H1 (cell line): ENCODE data around the gene ESR1. TPM values are rescaled to one million over a fixed set of nuclear protein-coding genes. Genes with fewer than 3 reads are reported as not detected.

ENCODE experiments used
- CTBP2 ChIP-seq: IDR thresholded peaks from 2 replicates; pipeline ENCODE4 v1.7.0; 2011; ENCODE audit warnings: borderline replicate concordance, mild to moderate bottlenecking, moderate library complexity, mixed read lengths, low read length; ENCODE audit not compliant: insufficient read depth, insufficient read length
- HDAC6 ChIP-seq: IDR thresholded peaks from one replicate; pipeline ENCODE4 v1.7.1; 2012; ENCODE audit warnings: low read depth, mild to moderate bottlenecking, inconsistent platforms, low read length, moderate library complexity
- JUN ChIP-seq: IDR thresholded peaks from 2 replicates; pipeline ENCODE4 v1.6.1; 2011; ENCODE audit warnings: low read depth, mild to moderate bottlenecking, improper control_type of control experiment, low read length
- NRF1 ChIP-seq: IDR thresholded peaks from 2 replicates; pipeline ENCODE4 v1.6.1; 2011; ENCODE audit warnings: mild to moderate bottlenecking, low read depth, low read length, improper control_type of control experiment
- SIN3A ChIP-seq, 2 experiments: IDR thresholded peaks in 1 of 2; conservative IDR thresholded peaks in 1 of 2; 2 replicates each; pipeline ENCODE4 v1.6.1; 2011 to 2012; ENCODE audit warnings: low read length in 2 of 2, improper control_type of control experiment in 1 of 2, low read depth in 1 of 2, mild to moderate bottlenecking in 1 of 2
- TBP ChIP-seq: IDR thresholded peaks from 2 replicates; pipeline ENCODE4 v1.6.1; 2011; ENCODE audit warnings: low read depth, low read length, improper control_type of control experiment
- TCF12 ChIP-seq: IDR thresholded peaks from 2 replicates; pipeline ENCODE4 v1.6.1; 2011; ENCODE audit warnings: low read depth, mild to moderate bottlenecking, low read length
- polyA plus RNA-seq, 7 experiments: library from polyadenylated mRNA; depleted of rRNA in 3 of 7; stranded (reverse) in 5 of 7; unstranded in 2 of 7; fragments of >200 nt in 5 of 7; fragments of 200-250 nt in 2 of 7; gene quantifications; 1 replicate in 5 of 7; 2 replicates in 1 of 7; 4 replicates in 1 of 7; pipeline versions ENCODE4 v1.2.1 to v1.2.3, GENCODE V29; 2011 to 2013; ENCODE audit warnings: missing spikeins in 2 of 7, mixed read lengths in 2 of 7
- total RNA-seq: library from RNA; stranded (reverse); fragmentation: NEBNext Ultra II Directional; extraction: Animal tissue kit (Norgen Biotek cat#: 25700); gene quantifications from 2 replicates; pipeline ENCODE4 v1.2.1, GENCODE V29; 2021
- TF ChIP-seq, protein P1 (sequence below): IDR thresholded peaks from 2 replicates; pipeline ENCODE4 v1.6.1; 2011; ENCODE audit warnings: low read length, improper control_type of control experiment

ESR1 gene
- total and polyA plus RNA-seq, 2 of the 8 experiments (the other 6 are each of a cell fraction or from before 2014, with no cell fraction given): 0.03 to 0.17 TPM

- TF ChIP-seq, protein P1, sequence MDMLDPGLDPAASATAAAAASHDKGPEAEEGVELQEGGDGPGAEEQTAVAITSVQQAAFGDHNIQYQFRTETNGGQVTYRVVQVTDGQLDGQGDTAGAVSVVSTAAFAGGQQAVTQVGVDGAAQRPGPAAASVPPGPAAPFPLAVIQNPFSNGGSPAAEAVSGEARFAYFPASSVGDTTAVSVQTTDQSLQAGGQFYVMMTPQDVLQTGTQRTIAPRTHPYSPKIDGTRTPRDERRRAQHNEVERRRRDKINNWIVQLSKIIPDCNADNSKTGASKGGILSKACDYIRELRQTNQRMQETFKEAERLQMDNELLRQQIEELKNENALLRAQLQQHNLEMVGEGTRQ: no peak
- TF ChIP-seq NRF1: no peak
- TF ChIP-seq TCF12: no peak
- no peak for TF ChIP-seq CTBP2
- no peak for TF ChIP-seq HDAC6
- no peak for TF ChIP-seq JUN
- TF ChIP-seq TBP: no peak
- no peak for TF ChIP-seq SIN3A (conservative IDR thresholded peaks at IDR 0.05 in 1 of 2, IDR thresholded peaks at IDR 0.05 in 1 of 2; ENCODE audit: low read depth in 1 of 2, low read length in 2 of 2)
These were observed 271.3 kb downstream of the ESR1 start (continued) for GRCh38 chr6:152078804-152079203.
